GM19328 (cell line): ENCODE results near the gene UGT1A4.

Source experiments
- ATAC-seq: cut with Tn5 transposase; IDR thresholded peaks from one replicate; pipeline ENCODE4 v1.9.1; 2021; ENCODE audit warnings: mild to moderate bottlenecking, moderate library complexity; ENCODE audit not compliant: unreplicated experiment

Gene UGT1A4

GRCh38 chr2:233807966-233808935 lies 89.7 kb downstream of the UGT1A4 start:
- no peak for ATAC-seq

DNA sequence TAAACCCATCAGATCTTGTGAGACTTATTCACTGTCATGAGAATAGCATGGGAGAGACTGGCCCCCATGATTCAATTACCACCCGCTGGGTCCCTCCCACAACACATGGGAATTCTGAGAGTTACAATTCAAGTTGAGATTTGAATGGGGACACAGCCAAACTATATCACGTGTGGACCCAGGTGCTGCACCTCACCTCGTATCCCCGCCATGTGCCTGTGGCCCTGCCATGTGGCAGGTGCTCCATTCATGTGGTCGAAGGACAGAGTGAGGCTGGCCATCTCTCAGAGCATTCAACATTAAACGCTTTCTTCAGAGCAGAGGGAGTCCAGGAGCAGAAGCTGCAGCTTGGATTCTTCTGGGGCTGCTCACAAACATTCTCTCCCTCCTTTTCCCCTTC lies 91.8 kb downstream of the UGT1A4 start:
- ATAC-seq = no peak

GRCh38 chr2:233811087-233811486 lies 92.6 kb downstream of the UGT1A4 start:
- no peak for ATAC-seq

DNA sequence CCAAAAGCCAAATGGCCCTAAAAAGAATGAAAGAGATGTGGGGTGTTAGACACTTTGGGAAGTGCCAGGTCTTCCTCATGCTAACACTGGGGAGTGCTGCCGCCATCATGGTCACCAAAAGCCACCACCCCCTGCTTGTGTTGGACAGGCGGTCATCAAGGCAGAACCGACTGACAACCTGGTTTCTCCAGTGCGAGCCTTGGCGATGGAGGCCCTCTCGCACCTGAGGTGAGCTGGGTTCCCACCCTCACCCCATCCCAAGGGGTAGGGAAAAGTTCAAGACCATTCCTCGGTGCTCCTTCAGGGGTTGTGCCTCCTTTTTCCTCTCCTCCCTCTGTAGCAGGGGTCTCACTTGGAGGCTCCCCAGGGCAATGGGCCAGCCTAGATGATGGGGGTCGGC lies 93.2 kb downstream of the UGT1A4 start:
- ATAC-seq = no peak

DNA sequence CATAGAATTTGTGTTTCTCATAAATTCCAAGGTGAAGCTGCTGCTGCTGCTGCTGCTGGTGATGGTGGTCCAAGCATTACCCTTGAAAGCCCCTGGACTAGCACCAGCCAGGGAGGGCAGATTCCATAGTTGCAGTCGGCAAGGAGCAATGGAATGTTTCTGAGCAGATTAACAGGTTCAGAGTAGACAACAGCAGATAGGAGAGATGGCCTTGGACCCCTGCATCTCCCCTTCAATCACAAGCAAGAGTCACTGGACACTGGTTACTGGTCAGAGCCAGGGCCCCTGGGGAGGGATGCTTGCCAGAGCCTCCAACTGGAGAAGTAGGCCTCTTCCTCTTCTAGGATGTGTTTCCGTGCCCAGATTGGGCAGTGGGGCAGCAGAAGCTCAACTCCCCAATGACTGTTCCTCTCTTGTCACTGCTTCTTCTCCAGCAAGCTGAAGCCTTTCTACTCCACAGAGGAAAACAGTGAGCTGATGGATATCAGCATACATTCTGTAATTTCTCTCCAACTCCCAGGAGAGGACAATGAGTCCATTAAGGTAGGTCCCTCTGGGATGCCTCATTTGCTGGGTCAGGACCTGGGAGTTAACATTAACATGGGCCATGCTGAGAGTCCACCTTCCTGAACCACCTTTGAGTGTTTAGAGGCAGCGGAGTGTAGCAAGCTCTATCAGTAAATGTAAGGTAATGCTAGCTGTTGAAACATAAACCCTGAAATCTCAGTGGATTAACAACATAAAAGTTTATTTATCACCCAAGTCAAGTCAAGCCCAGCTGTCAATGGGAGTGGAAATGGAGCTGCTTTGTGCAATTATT lies 94.9 kb downstream of the UGT1A4 start:
- ATAC-seq = no peak

GRCh38 chr2:233814056-233814835 lies 95.7 kb downstream of the UGT1A4 start:
- ATAC-seq = no peak

DNA sequence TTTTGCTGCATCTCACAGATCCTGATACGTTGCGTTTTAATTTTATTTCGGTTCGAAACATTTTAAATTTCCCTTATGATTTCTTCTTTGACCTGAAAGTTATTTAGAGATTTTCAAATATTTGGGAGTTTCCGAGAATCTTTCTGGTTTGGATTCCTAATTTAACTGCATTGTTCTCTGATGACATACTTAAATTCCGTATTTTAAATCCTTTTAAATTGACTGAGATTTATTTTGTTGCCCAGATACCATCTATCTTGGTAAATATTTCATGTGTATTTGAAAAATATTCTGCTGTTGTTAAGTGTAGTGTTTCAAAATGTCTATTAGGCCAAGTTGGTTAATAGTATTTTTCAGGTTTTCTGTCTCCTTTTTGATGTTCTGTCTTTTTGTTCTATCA lies 97.3 kb downstream of the UGT1A4 start:
- no peak for ATAC-seq

DNA sequence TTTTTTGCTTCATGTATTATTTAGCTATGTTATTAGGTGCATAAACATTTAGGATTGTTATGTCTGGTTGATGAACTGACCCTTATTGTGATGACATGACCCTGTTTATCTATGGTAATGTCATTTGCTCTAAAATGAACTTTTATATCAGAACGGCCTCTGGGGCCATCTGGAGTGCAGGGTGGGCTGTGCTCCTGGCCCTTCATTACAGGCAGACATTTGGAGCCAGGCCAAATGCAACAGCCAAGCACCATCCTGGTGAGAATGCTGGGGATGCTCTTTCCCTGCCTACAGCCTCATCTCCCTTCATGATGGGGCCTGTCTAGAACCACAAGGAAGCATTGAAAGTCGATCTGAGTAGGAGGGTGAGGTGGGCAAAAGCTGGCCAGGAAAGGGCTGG lies 97.8 kb downstream of the UGT1A4 start:
- no peak for ATAC-seq

DNA sequence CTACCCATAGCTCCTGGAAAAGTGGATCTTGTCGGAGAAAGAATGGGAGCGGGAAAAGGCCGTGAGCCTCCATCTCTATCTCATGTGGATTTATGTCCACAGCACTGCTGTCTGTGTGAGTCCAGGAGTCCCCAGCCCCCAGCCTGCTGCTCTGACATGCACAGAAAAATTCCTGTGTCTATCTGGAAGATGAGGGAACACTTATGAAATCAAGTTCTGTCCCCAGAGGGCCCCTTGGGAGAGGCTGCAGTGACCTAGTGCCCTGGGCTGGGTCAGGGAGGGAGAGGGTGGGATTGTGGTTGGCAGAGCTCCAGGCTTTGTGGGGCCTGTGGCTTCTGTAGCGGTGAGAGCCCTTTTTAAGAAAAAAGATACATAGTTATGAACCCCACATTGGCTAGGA lies 98.2 kb downstream of the UGT1A4 start:
- ATAC-seq = no peak

DNA sequence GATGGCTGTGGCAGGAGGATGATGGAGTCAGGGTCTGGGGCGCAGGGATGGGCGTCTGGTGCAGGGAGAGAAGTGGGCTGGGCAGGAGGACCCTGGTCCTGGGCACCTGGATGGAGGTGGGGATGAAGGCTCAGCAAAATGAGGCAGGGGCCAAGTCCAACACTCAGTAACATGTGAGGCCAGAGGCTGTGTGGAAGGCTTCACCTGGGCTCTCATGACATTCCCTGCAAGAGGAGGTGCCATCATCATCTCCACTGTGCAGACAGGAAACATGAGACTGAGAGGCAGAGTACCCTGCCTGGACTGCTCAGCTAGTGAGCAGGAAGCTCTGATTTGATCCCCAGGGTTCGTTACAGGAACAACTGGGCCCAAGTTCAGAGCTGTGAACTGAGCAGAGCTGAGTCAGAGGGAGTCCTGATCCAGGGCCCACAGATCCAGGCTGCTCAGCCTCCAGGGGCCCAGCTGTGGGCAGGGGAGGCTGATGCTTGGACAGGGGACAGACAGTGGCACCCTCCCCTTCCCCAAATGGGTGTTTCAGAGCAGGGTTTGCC lies 98.9 kb downstream of the UGT1A4 start:
- no peak for ATAC-seq

- no peak for ATAC-seq
Measured at GRCh38 chr2:233817995-233818638, 99.6 kb downstream of the UGT1A4 start.

DNA sequence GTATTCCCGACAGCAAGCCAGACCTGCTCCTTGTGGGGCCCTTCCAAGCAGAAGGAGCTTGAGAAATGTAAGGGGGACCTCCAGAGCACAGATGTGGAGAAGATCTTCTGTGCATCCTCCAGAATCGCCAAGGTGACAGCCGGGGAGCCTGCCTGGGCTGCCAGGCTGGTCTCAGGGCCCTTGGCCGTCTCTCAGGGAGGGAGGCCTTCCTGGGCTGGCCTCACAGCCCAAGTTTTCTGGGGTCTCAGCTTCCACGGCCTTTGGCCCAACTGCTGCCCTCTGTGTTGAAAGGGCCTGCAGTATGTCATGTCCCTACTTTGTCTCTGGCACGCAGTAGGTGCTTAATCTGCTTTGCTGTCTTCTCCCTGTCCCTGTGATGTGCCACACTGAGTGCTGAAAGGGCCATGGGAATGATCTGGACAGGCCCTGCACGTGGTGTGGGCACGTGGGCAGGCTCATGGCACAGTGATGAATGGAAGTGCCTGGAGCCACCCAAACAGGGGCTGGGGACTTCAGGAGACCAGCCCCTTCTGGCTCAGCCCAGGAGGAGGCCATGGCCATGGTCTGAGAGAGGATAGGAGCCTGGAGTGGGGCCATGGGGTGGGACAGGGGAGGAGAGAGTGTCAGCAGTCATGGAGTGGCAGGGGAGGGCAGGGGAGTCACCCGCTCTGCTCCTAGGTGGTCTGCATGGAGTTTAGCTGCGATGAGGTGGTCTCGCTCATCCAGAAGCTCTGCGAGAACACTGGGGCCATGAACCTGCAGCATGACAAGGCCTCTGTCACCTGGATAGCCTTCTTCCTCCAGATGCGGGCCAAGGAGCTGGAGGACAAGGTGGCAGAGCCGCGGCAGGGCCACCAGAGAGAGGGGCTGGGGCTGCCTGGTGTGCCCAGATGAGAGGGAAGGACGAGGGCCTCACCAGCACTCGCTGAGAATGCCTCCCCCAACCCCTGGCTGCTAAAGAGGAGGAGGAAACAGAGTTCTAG lies 100.4 kb downstream of the UGT1A4 start:
- ATAC-seq = no peak

DNA sequence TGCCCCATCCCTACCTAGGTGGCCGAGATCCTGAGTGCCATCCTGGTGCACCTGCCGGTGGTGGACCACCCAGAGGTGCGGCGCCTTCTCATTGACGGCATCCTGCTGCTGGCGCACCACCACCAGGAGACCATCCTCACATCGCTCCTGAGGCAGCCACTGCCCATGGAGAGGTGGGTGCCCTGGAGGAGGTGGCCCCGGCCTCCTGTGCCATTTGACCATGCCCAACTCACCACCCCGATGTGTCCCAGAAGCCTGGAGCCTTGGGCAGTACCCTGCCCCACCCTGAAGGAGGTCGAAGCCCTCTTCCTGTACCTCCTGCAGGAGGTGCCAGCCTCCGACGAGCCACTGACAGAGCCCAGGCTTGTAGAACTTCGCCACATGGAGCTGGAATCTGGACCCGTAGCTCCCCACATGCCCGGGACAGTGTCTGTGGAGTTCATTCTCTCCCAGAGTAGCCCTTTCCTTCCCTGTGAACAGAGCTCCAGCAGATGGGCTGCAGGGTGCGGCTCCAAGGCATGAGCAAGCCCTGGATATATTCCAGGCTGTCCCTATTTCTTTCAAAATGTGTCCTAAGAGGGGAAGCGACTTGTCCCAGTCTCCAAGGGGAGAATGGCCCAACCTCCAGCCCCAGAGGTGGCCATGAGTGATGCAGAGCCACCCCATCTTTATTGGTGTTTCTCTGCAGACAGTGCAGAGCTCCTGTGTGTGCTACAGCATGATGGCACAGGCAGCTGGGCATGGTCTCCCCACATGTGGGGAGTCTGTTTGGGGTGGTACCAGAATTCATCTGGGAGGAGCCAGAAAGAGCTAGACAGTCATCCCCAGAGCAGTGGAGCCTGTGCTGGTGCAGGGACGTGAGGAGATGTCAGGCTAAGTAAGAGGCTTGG lies 101.6 kb downstream of the UGT1A4 start:
- no peak for ATAC-seq

GRCh38 chr2:233820774-233821105 lies 102.2 kb downstream of the UGT1A4 start:
- no peak for ATAC-seq

- no peak for ATAC-seq
Measured at GRCh38 chr2:233821196-233821595, 102.7 kb downstream of the UGT1A4 start.

DNA sequence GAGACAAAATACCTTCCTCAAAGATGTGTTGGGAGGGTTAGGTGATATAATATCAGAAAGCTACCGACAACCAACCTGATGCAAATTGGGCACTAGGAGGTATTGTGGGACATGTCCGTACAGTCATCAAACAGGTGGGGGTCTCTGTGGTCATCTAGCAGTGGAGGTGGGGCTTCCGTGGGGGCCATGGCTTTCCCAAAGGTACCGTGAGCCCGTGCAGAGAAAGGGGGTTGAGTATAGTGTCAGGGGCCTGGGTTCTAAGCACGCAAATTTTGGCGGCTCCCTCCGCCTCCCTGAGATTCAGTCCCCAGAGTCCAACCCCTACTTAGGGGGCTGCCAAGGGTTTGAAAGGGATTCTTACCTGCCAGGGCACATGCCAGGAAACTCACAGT lies 103.2 kb downstream of the UGT1A4 start:
- no peak for ATAC-seq

DNA sequence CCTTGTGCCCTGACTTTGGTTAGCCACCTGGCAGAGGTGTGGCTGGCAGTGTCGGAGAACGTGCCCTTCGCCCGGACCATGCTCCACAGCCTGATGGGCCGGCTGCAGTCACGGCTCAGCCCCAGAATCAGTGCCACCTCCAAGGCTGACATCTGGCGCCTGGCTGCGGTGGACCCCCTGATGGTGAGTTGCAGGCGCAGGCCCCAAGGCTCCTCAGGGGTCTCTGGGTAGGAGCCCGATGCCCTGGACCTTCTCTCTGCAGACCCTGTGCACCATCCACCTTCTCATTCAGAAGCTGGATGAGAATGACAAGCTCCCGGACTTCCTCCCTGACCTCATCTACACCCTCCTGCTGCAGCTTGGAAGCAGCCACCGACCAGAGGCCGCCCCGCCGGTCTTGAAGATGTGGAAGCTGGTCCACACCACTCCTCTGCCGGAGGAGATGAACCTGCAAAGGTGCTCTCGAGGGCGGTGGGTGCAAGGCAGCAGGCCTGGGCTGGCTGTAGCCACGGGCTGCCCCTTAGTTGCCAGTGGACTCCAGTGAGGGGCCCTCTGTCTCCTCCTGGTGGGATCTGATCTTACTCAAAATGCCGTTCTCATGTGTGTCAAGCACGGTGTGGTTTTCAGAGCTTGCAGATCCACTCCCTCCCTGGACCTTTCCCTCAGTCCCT lies 103.7 kb downstream of the UGT1A4 start:
- no peak for ATAC-seq
